Testis (tissue), 3 donors: ENCODE measurements around the gene RPL21. TPM values are rescaled to one million over a fixed set of nuclear protein-coding genes. Genes with fewer than 3 reads are reported as not detected.

Experiments
- DNase-seq: peaks from one replicate; pipeline ENCODE4 v3.0.0-alpha.2; 2019
- H3K27ac ChIP-seq, 2 donors: fragments of 200-600 bp; sonication (generic); one replicate each; pipeline ENCODE4 v1.5.1; 2019
- H3K27me3 ChIP-seq: fragments of 200-600 bp; sonication (generic); one replicate; pipeline ENCODE4 v1.5.1; 2019
- H3K36me3 ChIP-seq: fragments of 200-600 bp; sonication (generic); one replicate; pipeline ENCODE4 v1.5.1; 2017; ENCODE audit warnings: low read depth; ENCODE audit errors: missing control alignments
- H3K4me1 ChIP-seq: fragments of 200-600 bp; sonication (generic); one replicate; pipeline ENCODE4 v1.5.1; 2019
- H3K4me3 ChIP-seq, 2 donors: fragments of 200-600 bp; sonication (generic); one replicate each; pipeline ENCODE4 v1.5.1; 2017 to 2019
- H3K9me3 ChIP-seq: fragments of 200-600 bp; sonication (generic); one replicate; pipeline ENCODE4 v1.5.1; 2017
- POLR2A ChIP-seq: fragments of 450-650 bp; IDR thresholded peaks from one replicate; pipeline ENCODE4 v1.6.1; 2017; ENCODE audit warnings: antibody characterized with exemption, mild to moderate bottlenecking, moderate library complexity
- WGBS, 2 donors: methylation state at CpG; one replicate each; pipeline ENCODE4 v1.1.5; 2018; 5-methylcytosine and 5-hydroxymethylcytosine counted together
- intact Hi-C: fragments of 100-400 bp; cut with DNase I; formaldehyde crosslinking; loops from one replicate; pipeline ENCODE4 v1.15.1; 2023; ENCODE audit warnings: low total_unique reads
- polyA plus RNA-seq: library from polyadenylated mRNA; stranded (reverse); fragments of 350-450 nt; fragmentation: Illumina TruSeq; extraction: RNeasy Lipid Tissue Mini Kit (QIAGEN cat#74804); gene quantifications from one replicate; pipeline ENCODE4 v1.2.3, GENCODE V29; 2014; ENCODE audit warnings: low read depth, low replicate concordance; ENCODE audit not compliant: insufficient read depth
- total RNA-seq, 2 donors: library from RNA; depleted of rRNA; stranded (reverse); fragments of >200 nt; gene quantifications; one replicate each; pipeline ENCODE4 v1.2.3, GENCODE V29; 2016
- TF ChIP-seq, protein P1 (sequence below), 3 experiments: fragments of 450-650 bp in 2 of 3; fragments of 200-600 bp in 1 of 3; sonication (generic) in 1 of 3; IDR thresholded peaks; one replicate each; pipeline ENCODE4 v1.5.1; 2016 to 2019; ENCODE audit warnings: antibody characterized with exemption in 3 of 3, mild to moderate bottlenecking in 2 of 3, moderate library complexity in 1 of 3

The RPL21 gene
- total and polyA plus RNA-seq, 3 donors from 2014 or later: 200 to 996 (median 353) TPM

DNA sequence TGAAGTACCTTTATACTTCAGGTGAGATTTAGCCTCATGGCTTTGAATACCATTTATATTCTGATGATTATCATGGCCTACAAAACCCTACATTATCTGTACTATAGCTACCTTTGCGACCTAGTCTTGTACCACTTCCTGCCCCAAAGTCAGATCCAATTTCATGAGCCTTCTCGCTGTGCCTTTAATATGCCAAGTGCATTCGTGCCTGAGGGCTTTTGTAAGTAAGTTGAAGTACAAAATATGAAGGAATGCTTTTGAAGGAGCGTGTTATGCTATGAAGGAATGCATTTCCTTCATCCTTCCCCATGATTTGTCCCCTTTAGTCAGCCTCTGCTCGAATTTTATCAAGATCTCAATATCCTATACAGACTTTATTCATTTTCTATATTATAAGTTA lies 10.0 kb downstream of the RPL21 start:
- WGBS, 2 donors: 80 to 87% methylated on average over 5 of the region's 5 CpGs
- DNase-seq: no peak
- Histone ChIP-seq H3K9me3 (no peaks in the 10 kb centered on the region), H3K4me3 (no peak overlapping the region), H3K27me3 (no peaks in the 10 kb centered on the region), H3K36me3 (no peaks in the 10 kb centered on the region), H3K4me1 (no peaks in the 10 kb centered on the region), H3K27ac (no peak overlapping the region)
- TF ChIP-seq, protein P1, sequence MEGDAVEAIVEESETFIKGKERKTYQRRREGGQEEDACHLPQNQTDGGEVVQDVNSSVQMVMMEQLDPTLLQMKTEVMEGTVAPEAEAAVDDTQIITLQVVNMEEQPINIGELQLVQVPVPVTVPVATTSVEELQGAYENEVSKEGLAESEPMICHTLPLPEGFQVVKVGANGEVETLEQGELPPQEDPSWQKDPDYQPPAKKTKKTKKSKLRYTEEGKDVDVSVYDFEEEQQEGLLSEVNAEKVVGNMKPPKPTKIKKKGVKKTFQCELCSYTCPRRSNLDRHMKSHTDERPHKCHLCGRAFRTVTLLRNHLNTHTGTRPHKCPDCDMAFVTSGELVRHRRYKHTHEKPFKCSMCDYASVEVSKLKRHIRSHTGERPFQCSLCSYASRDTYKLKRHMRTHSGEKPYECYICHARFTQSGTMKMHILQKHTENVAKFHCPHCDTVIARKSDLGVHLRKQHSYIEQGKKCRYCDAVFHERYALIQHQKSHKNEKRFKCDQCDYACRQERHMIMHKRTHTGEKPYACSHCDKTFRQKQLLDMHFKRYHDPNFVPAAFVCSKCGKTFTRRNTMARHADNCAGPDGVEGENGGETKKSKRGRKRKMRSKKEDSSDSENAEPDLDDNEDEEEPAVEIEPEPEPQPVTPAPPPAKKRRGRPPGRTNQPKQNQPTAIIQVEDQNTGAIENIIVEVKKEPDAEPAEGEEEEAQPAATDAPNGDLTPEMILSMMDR (IDR thresholded peaks at IDR 0.05): no peak
- intact Hi-C loops: no loop called here

DNA sequence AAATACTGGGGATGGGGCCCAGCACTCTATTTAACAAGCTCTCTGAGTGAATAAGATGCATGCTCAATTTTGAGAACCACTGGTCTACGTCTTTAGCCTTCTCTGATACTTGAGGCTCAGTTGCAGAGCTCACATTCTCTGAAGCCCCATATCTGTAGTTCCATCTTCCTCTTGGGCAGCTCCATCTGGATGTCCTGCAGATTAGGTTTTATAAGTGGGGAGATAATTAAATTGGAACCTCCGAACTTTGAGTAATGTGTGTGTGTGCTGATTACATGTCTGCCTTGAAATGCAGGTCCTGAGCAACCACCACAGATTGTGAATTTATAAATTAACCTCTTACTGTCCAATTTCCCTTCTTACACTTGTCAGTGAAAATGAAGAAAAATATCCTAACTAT lies 12.1 kb downstream of the RPL21 start:
- intact Hi-C loops: no loop called here
- WGBS, 2 donors: 72 to 80% methylated on average over 2 of the region's 2 CpGs
- Histone ChIP-seq H3K9me3 (no peaks in the 10 kb centered on the region), H3K4me1 (no peaks in the 10 kb centered on the region), H3K27me3 (no peaks in the 10 kb centered on the region), H3K4me3 (no peak overlapping the region), H3K36me3 (no peaks in the 10 kb centered on the region), H3K27ac (no peak overlapping the region)
- DNase-seq: no peak
- TF ChIP-seq, protein P1 (IDR thresholded peaks at IDR 0.05): no peak
- no peak for TF ChIP-seq POLR2A

DNA sequence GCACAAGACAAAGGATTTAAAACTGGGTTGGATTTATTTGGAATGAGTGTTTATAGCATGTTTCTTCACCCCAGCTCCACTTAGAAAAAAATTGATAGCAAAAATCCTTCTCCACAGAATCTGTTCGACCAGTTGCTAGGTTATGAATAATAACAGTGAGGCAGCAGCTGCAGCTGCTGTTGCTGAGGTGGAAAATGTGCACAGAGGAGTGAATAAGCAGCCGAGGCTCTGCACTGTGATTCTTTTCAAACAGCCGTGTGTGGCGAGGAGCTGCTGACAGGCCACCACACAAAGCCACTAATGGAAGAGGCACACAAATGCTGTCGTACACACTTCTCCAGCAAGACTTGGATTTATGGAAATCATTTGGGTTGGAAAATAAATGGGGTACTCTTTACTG lies 12.8 kb downstream of the RPL21 start:
- intact Hi-C loops: no loop called here
- WGBS, 2 donors: 46 to 64% methylated on average over 5 of the region's 5 CpGs
- Histone ChIP-seq H3K27me3 (no peaks in the 10 kb centered on the region), H3K9me3 (no peaks in the 10 kb centered on the region), H3K4me3 (no peak overlapping the region), H3K27ac (no peak overlapping the region), H3K36me3 (no peaks in the 10 kb centered on the region), H3K4me1 (no peaks in the 10 kb centered on the region)
- DNase-seq: no peak
- TF ChIP-seq, protein P1 (IDR thresholded peaks at IDR 0.05): no peak
- TF ChIP-seq POLR2A: no peak

DNA sequence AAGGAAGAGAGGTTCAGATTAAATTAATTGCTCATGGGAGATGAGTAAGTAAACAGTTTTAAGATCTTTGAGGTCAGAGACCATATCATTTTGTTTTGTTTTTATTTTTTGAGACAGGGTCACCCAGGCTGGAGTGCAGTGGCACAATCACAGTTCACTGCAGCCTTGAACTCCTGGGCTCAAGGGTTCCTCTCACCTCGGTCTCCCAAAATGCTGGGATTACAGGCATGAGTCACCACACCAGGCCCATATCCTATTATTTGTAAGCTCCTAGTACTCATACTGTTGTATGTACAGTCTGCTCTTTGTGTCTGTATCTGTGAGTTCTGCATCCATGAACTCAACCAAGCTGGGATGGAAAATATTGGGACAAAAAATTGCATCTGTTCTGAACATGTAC lies 13.3 kb downstream of the RPL21 start:
- intact Hi-C loops: no loop called here
- Histone ChIP-seq H3K27me3 (no peaks in the 10 kb centered on the region), H3K9me3 (no peaks in the 10 kb centered on the region), H3K36me3 (no peaks in the 10 kb centered on the region), H3K4me3 (no peak overlapping the region), H3K4me1 (no peaks in the 10 kb centered on the region), H3K27ac (no peak overlapping the region)
- DNase-seq: no peak
- no peak for TF ChIP-seq POLR2A
- TF ChIP-seq, protein P1 (IDR thresholded peaks at IDR 0.05): no peak
- 35 to 60% methylated on average over 1 of the region's 1 CpG for WGBS, 2 donors

DNA sequence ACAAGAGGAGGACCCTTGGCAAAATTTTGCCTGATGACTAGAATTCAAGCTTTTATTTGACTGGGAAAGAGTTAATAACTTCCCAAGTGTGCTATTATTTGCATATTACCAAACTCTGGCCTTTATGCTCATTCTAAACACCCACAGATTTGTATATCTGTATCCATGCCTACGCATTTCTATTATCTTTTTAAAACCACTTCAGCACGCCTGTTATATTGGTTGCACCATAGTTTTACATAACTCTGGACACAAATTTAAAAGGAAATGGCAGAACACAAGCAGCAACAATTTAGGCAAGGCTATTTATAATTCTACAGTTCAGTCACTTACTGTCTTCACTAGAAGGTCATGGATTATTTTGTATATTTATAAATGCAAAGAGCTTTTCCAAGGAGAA lies 15.6 kb downstream of the RPL21 start:
- WGBS, 2 donors: 83 to 87% methylated on average over 2 of the region's 2 CpGs
- DNase-seq: no peak
- TF ChIP-seq, protein P1 (IDR thresholded peaks at IDR 0.05): no peak
- Histone ChIP-seq H3K36me3 (no peaks in the 10 kb centered on the region), H3K27ac (no peak overlapping the region), H3K4me3 (no peak overlapping the region), H3K9me3 (no peaks in the 10 kb centered on the region), H3K27me3 (no peaks in the 10 kb centered on the region), H3K4me1 (peaks cover 7% of the 10 kb centered on the region)
- intact Hi-C loops: no loop called here
